Hepatocyte (in vitro differentiated cells): ENCODE data around the gene GMEB2.
"Not testable (repeated sequence)": the region's sequence is repeated elsewhere in the genome, so short reads cannot be mapped to it uniquely, and the experiment has no call there.

ENCODE experiments used
- CTCF ChIP-seq: fragments of 200-600 bp; sonication (generic); IDR thresholded peaks from 2 replicates; pipeline ENCODE4 v1.5.1; 2016; ENCODE audit warnings: antibody characterized with exemption, mild to moderate bottlenecking; ENCODE audit not compliant: poor library complexity
- EZH2phosphoT487 ChIP-seq: fragments of 200-600 bp; sonication (generic); IDR thresholded peaks from one replicate; pipeline ENCODE4 v1.6.1; 2018; ENCODE audit warnings: antibody characterized with exemption, mild to moderate bottlenecking, low read depth, moderate library complexity; ENCODE audit not compliant: unreplicated experiment, severe bottlenecking

- TF ChIP-seq CTCF, EZH2phosphoT487: not testable (repeated sequence)
Observed at GRCh38 chr20:63559485-63560332, 67.2 kb downstream of the GMEB2 start.
